C4-2B (cell line): ENCODE data around the gene HOXD12.

Experiments used
- H3K27ac ChIP-seq: fragments of 450-650 bp; 2 replicates; pipeline ENCODE4 v1.5.1; 2017
- CTCF ChIP-seq: fragments of 450-650 bp; conservative IDR thresholded peaks from 2 replicates; pipeline ENCODE4 v1.5.1; 2017; ENCODE audit warnings: mild to moderate bottlenecking
- ZFX ChIP-seq: fragments of 450-650 bp; IDR thresholded peaks from 2 replicates; pipeline ENCODE4 v1.6.1; 2017

The HOXD12 gene

DNA sequence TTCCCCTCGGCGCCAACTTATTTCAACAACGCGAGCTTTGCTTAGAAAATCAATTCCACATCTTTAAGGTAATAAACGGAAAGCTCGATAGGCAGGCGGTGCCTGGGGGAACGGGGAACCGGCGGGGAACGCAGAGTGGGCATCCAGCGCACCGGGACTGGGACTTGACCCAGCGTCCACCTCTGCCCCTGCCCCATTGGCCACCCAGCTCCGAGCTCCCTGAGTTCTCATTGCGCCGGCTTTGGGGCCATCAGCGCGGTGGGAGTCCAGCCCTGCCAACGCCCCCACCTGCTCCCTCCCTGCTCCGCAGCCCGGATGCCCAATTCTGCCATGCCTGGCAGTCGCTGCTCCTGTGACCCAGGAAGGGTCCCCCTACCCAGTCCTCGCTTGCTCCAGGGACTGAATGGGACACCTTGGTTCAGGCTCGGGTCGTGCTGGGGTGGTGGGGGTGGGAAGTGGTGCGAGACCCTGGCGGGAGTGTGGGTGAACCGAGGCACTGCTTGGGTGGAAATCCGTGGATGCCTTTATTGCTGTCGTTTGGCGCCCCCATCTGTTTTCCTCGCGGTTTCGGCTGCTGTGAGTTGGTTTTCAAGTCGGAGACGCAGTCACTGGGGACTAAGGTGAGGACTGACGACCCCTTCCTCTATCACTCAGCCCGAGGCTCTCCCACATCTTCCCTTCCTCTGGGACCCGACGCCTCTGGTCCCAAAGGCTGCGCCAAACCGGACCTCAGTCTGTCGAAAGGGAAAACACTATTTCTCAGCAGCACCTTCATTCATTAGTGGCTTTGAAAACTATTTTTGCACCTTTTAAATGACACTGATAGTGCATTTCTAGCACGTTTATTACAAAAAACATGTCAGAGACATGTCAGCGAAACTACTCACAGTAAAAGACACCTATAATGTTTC, 13.5 kb upstream of the HOXD12 start:
- TF ChIP-seq CTCF: peak; percentile 67
- TF ChIP-seq ZFX: no peak
- H3K27ac ChIP-seq: no peak overlapping the region

- TF ChIP-seq CTCF (no peak), ZFX (no peak)
- H3K27ac ChIP-seq: no peak overlapping the region
These were observed 12.1 kb upstream of the HOXD12 start for GRCh38 chr2:176087330-176088047.

GRCh38 chr2:176088048-176088936, 11.3 kb upstream of the HOXD12 start:
- TF ChIP-seq ZFX (no peak), CTCF (peak; percentile 90)
- no peak overlapping the region for H3K27ac ChIP-seq

DNA sequence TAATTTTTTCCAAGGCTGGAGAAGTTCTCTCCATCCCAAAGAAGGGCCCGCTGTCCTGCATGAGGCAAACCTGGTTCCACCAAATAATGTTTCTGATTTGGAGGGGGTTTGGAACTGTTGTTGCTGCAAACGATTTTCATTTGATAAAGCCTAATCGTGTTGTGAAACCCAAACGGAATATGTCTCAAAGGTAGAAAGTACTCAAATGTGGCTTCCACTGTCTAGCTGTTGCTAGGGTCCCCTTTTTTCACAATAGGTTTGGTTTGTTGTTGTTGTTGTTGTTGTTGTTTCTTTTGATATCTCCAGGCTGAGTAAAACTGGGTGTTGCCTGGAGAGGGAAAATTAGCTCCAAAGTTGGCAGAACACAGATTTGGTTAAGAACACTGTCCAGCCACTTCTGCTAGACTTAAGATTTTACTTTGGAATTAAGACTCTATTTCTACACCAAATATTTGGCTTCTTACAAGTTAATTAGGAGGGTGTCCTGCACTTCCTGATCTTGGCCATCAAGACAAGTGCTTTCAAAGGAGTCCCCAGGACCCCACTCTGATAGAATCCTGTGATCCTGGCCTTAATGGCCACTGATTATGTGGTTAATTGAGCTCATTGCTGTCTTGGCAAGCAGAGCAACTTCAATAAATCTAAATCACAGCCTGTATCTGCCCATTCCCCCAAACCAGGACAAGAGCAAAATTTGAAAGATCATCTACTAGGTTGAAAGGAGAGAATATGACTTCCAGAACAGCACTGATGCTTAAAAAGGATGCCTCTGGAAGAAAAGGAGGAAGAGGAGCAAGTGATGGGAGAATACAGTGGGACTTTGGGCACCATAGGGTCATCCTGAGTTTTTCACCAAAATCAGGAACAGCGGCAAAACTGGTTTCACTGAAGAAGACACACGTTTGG, 10.4 kb upstream of the HOXD12 start:
- TF ChIP-seq ZFX (no peak), CTCF (no peak)

GRCh38 chr2:176089843-176090395, 9.7 kb upstream of the HOXD12 start:
- H3K27ac ChIP-seq: no peak overlapping the region
- TF ChIP-seq ZFX: no peak
- TF ChIP-seq CTCF: no peak

More for the DNA sequence above, 10.4 kb upstream of the HOXD12 start:
- no peak overlapping the region for H3K27ac ChIP-seq

DNA sequence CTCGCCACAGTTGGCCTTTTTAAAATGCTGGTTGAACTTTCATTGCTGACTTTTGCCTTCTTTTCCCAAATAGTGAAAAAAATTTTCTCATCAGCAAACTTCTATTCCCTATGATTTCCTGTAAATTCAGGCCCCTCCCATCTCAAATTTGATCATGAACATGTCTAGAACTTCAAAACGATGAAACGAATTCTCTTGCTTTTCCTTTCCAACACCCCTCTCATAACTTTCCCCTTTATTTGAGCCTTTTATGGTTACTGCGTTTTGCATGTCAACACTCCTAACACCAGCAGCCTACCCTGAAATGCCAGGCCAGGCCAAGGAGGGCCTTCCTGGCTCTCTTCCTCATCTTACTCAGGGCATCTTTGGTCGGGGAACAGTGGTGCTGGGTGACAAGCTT, 8.7 kb upstream of the HOXD12 start:
- no peak for TF ChIP-seq ZFX
- no peak for TF ChIP-seq CTCF
- no peak overlapping the region for H3K27ac ChIP-seq
